ENCODE data around the gene DGKG. TPM values are rescaled to one million over a fixed set of nuclear protein-coding genes. Genes with fewer than 3 reads are reported as not detected.

The DGKG gene
- total and polyA plus RNA-seq, 9 of the 15 experiments (the other 6 are each of a cell fraction or from before 2014, with no cell fraction given): 0.01 to 0.36 (median 0.15) TPM

DNA sequence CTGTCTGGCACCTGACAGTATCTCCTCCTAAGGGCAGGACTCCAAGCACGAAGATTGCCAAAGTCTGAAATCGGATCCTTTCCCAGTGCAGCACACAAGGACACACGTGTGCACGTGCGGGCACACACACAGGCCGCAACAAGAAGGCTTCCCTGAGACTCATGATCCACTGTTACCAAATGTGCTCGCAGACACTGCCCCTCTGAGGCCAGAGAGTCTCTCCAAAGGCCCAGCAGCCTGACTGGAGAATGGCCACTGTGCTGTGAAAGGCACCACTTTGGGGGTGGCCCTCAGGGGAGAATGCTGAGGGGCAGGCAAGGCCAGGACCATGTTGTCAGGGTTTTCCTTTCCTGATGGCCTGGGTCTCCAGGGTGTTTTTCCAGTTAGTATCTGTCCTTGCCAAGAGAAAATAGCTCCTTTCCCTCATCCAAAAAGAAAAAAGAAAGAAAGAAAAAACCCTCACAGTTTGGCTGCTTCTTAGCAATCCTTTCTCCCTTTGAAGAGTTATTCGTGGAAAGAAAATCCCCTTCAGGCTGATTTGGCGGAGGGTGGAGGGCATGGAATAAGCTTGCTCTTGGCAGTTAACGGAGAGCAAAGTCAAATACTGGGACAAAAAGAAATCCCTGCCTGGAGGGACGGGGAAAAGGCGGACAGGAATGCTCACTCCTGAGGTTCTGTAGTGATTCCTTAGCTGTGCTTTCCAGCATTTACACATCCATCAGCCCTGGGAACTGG lies 141.0 kb downstream of the DGKG start (continued):
- TF ChIP-seq, protein P1, sequence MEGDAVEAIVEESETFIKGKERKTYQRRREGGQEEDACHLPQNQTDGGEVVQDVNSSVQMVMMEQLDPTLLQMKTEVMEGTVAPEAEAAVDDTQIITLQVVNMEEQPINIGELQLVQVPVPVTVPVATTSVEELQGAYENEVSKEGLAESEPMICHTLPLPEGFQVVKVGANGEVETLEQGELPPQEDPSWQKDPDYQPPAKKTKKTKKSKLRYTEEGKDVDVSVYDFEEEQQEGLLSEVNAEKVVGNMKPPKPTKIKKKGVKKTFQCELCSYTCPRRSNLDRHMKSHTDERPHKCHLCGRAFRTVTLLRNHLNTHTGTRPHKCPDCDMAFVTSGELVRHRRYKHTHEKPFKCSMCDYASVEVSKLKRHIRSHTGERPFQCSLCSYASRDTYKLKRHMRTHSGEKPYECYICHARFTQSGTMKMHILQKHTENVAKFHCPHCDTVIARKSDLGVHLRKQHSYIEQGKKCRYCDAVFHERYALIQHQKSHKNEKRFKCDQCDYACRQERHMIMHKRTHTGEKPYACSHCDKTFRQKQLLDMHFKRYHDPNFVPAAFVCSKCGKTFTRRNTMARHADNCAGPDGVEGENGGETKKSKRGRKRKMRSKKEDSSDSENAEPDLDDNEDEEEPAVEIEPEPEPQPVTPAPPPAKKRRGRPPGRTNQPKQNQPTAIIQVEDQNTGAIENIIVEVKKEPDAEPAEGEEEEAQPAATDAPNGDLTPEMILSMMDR (IDR thresholded peaks at IDR 0.05 in 2 of 3, conservative IDR thresholded peaks at IDR 0.05 in 1 of 3; ENCODE audit: insufficient read depth in 2 of 3, low read depth in 1 of 3, low read length in 3 of 3): peak; percentile 19 to 40 (median 36); a peak in 3 of 6 replicates
- no peak for TF ChIP-seq PHF8 (IDR thresholded peaks at IDR 0.05; ENCODE audit: borderline replicate concordance, low read length)

GRCh38 chr3:186220365-186220764 lies 141.7 kb downstream of the DGKG start:
- TF ChIP-seq CHD1 (IDR thresholded peaks at IDR 0.05; ENCODE audit: low read length) (no peak), FOSL1 (tag; conservative IDR thresholded peaks at IDR 0.05) (peak; percentile 67)
- FAIRE-seq (no peak), ATAC-seq (peak; percentile 47), DNase-seq (ENCODE audit: extremely low read depth in 1 of 4, low spot score in 3 of 4) (no peak)
- no peak overlapping the region for H3K4me2 ChIP-seq (ENCODE audit: insufficient read depth, low read length)
- H3K9me3 ChIP-seq (replicated peaks; ENCODE audit: control insufficient read depth, insufficient read depth, low read depth, low read length): no peaks in the 10 kb centered on the region
- H4K20me1 ChIP-seq (replicated peaks; ENCODE audit: control insufficient read depth, insufficient read depth, low read length): no peaks in the 10 kb centered on the region
- H3K9me1 ChIP-seq (ENCODE audit: control insufficient read depth, insufficient read depth, low read length): no peaks in the 10 kb centered on the region
- H3K36me3 ChIP-seq (ENCODE audit: control insufficient read depth, insufficient read depth, low read length): no peaks in the 10 kb centered on the region
- BruUV-seq (replicated peaks): no TSS peak
- in situ Hi-C loops (cut with MboI): no loop called here
- ChIA-PET CTCF (ENCODE audit: low intra/inter-chr PET ratio) (no interaction called here), POLR2A (interaction anchor here (0.5 to 0.8 kb wide), 3 partner anchors 277 to 425 kb away, joined by 3 read pairs; no protein-coding TSS in a partner anchor)
- no peak overlapping the region for H3K9ac ChIP-seq (ENCODE audit: insufficient read depth in 1 of 2, low read depth in 2 of 2, low read length in 2 of 2)
- H3K4me3 ChIP-seq: no peak overlapping the region
- WGBS (ENCODE audit: insufficient coverage, low coverage, missing lambda C conversion rate): 15% methylated on average over 6 of the region's 6 CpGs
- H3K27ac ChIP-seq (ENCODE audit: extremely low read depth, low read depth, low read length): no peak overlapping the region
- H3K27me3 ChIP-seq (ENCODE audit: control insufficient read depth in 2 of 2, insufficient read depth in 2 of 2, low read length in 2 of 2): peaks cover 27 to 54% of the 10 kb centered on the region in 2 experiments
- peaks cover 0 to 4% of the 10 kb centered on the region in 2 experiments; a peak in 1 of 5 replicates for H3K4me1 ChIP-seq (replicated peaks in 1 of 2; ENCODE audit: control insufficient read depth in 2 of 2, insufficient read depth in 2 of 2, low read length in 2 of 2)
- intact Hi-C loops (cut with micrococcal nuclease): no loop called here
- no peaks in the 10 kb centered on the region for H3K79me2 ChIP-seq (ENCODE audit: control insufficient read depth, insufficient read depth, low read length)
- no peak overlapping the region for H2AFZ ChIP-seq (ENCODE audit: low read depth, low read length)
